GM20000 (cell line): ENCODE measurements around the gene CRADD.

Experiments used
- DNase-seq: peaks from one replicate; pipeline ENCODE4 v3.0.0; 2012; ENCODE audit warnings: low spot score
- CTCF ChIP-seq: IDR thresholded peaks from 2 replicates; pipeline ENCODE4 v1.5.1; 2012; ENCODE audit warnings: mild to moderate bottlenecking, control low read depth; ENCODE audit errors: extremely low read depth, missing control alignments

CRADD gene

GRCh38 chr12:93670104-93670503, 7.1 kb upstream of the CRADD start:
- no peak for DNase-seq
- no peak for TF ChIP-seq CTCF

- no peak for DNase-seq
- no peak for TF ChIP-seq CTCF
Observed at GRCh38 chr12:93671044-93671443, 6.1 kb upstream of the CRADD start.

GRCh38 chr12:93673084-93673483, 4.1 kb upstream of the CRADD start:
- no peak for TF ChIP-seq CTCF
- no peak for DNase-seq

- DNase-seq: no peak
- no peak for TF ChIP-seq CTCF
Observed at GRCh38 chr12:93674386-93674785, 2.8 kb upstream of the CRADD start.

- DNase-seq: no peak
Observed at GRCh38 chr12:93676408-93677194, 574 bp upstream of the CRADD start.

GRCh38 chr12:93678779-93679178, 1.6 kb downstream of the CRADD start:
- DNase-seq: no peak
- TF ChIP-seq CTCF: no peak

More at GRCh38 chr12:93676408-93677194, 574 bp upstream of the CRADD start:
- no peak for TF ChIP-seq CTCF

- no peak for DNase-seq
- no peak for TF ChIP-seq CTCF
Observed at GRCh38 chr12:93679308-93679925, 2.2 kb downstream of the CRADD start.
